ENCODE measurements around the gene MOB3A.

- TF ChIP-seq POLR2A (IDR thresholded peaks at IDR 0.05) (no peak), EP300 (IDR thresholded peaks at IDR 0.05; ENCODE audit: low read depth) (no peak), POLR2AphosphoS5 (IDR thresholded peaks at IDR 0.05) (no peak)
- TF ChIP-seq, protein P1, sequence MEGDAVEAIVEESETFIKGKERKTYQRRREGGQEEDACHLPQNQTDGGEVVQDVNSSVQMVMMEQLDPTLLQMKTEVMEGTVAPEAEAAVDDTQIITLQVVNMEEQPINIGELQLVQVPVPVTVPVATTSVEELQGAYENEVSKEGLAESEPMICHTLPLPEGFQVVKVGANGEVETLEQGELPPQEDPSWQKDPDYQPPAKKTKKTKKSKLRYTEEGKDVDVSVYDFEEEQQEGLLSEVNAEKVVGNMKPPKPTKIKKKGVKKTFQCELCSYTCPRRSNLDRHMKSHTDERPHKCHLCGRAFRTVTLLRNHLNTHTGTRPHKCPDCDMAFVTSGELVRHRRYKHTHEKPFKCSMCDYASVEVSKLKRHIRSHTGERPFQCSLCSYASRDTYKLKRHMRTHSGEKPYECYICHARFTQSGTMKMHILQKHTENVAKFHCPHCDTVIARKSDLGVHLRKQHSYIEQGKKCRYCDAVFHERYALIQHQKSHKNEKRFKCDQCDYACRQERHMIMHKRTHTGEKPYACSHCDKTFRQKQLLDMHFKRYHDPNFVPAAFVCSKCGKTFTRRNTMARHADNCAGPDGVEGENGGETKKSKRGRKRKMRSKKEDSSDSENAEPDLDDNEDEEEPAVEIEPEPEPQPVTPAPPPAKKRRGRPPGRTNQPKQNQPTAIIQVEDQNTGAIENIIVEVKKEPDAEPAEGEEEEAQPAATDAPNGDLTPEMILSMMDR (IDR thresholded peaks at IDR 0.05), result no peak
Observed at GRCh38 chr19:2115324-2115723, 19.2 kb upstream of the MOB3A start.

All from transverse colon (tissue), 4 donors.